Keratinocyte (primary cell): ENCODE measurements around the gene SELENOO. TPM values are rescaled to one million over a fixed set of nuclear protein-coding genes. Genes with fewer than 3 reads are reported as not detected.

Experiments used
- DNase-seq: peaks from one replicate; pipeline ENCODE4 v3.0.0-alpha.2; 2011; ENCODE audit warnings: low read depth, missing footprints, low spot score
- FAIRE-seq: peaks from 2 replicates; lab custom pipeline; 2011; peaks lifted over from hg19 to GRCh38; lab: Jason Lieb, UNC
- H2AFZ ChIP-seq: 2 replicates; pipeline ENCODE4 v1.6.0; 2012; ENCODE audit warnings: low read length, control low read depth, inconsistent platforms; ENCODE audit not compliant: control insufficient read depth
- H3K27ac ChIP-seq: 2 replicates; pipeline ENCODE4 v1.5.1; 2011; ENCODE audit warnings: low read length; ENCODE audit not compliant: control insufficient read depth, insufficient read depth
- H3K27me3 ChIP-seq: 3 replicates; pipeline ENCODE4 v1.6.0; 2011; ENCODE audit warnings: low read length; ENCODE audit not compliant: control insufficient read depth, insufficient read depth; ENCODE audit errors: extremely low read depth
- H3K36me3 ChIP-seq, 2 experiments: 2 replicates in 1 of 2; 3 replicates in 1 of 2; pipeline ENCODE4 v1.5.1; 2011; ENCODE audit warnings: low read length in 2 of 2, mild to moderate bottlenecking in 1 of 2; ENCODE audit not compliant: control insufficient read depth in 2 of 2, insufficient read depth in 2 of 2; ENCODE audit errors: extremely low read depth in 1 of 2
- H3K4me1 ChIP-seq: 3 replicates; pipeline ENCODE4 v1.5.1; 2011; ENCODE audit warnings: low read length; ENCODE audit not compliant: control insufficient read depth, insufficient read depth; ENCODE audit errors: extremely low read depth
- H3K4me2 ChIP-seq: 3 replicates; pipeline ENCODE4 v1.6.0; 2011; ENCODE audit warnings: low read depth, low read length; ENCODE audit not compliant: control insufficient read depth, insufficient read depth; ENCODE audit errors: extremely low read depth
- H3K4me3 ChIP-seq, 3 experiments: fragments of 200-600 bp in 1 of 3; sonication (generic) in 1 of 3; 2 replicates in 2 of 3; 3 replicates in 1 of 3; pipeline ENCODE4 v1.5.1; 2011 to 2016; ENCODE audit warnings: low read length in 3 of 3, mild to moderate bottlenecking in 3 of 3, control low read depth in 2 of 3, inconsistent platforms in 1 of 3, low read depth in 1 of 3, mixed read lengths in 1 of 3, mixed run types in 1 of 3, moderate library complexity in 1 of 3; ENCODE audit not compliant: control insufficient read depth in 2 of 3, insufficient read depth in 2 of 3; ENCODE audit errors: extremely low read depth in 1 of 3
- H3K79me2 ChIP-seq: 2 replicates; pipeline ENCODE4 v1.6.0; 2012; ENCODE audit warnings: low read length; ENCODE audit not compliant: control insufficient read depth, insufficient read depth
- H3K9ac ChIP-seq: 3 replicates; pipeline ENCODE4 v1.6.0; 2011; ENCODE audit warnings: low read length; ENCODE audit not compliant: control insufficient read depth, insufficient read depth; ENCODE audit errors: extremely low read depth
- H3K9me1 ChIP-seq: 3 replicates; pipeline ENCODE4 v1.6.0; 2011; ENCODE audit warnings: low read length; ENCODE audit not compliant: control insufficient read depth, insufficient read depth; ENCODE audit errors: extremely low read depth
- H3K9me3 ChIP-seq: 2 replicates; pipeline ENCODE4 v1.5.1; 2012; ENCODE audit warnings: low read depth, low read length; ENCODE audit not compliant: control insufficient read depth
- H4K20me1 ChIP-seq: 3 replicates; pipeline ENCODE4 v1.6.0; 2011; ENCODE audit warnings: low read length; ENCODE audit not compliant: control insufficient read depth, insufficient read depth; ENCODE audit errors: extremely low read depth
- EZH2 ChIP-seq: IDR thresholded peaks from one replicate; pipeline ENCODE4 v1.6.1; 2012; ENCODE audit warnings: inconsistent platforms, mild to moderate bottlenecking, low read length, moderate library complexity
- dilution Hi-C: fragments of 300-500 bp; cut with MboI; formaldehyde crosslinking; loops from one replicate; pipeline ENCODE4 v1.7.0; 2020; ENCODE audit warnings: low sequenced_read_pairs; ENCODE audit not compliant: extremely low pct_ligation_motif_present
- polyA plus RNA-seq, 5 experiments: library from polyadenylated mRNA; depleted of rRNA in 3 of 5; stranded (reverse) in 3 of 5; stranded (forward) in 1 of 5; unstranded in 1 of 5; fragments of >200 nt; gene quantifications; 1 replicate in 1 of 5; 2 replicates in 3 of 5; 3 replicates in 1 of 5; pipeline versions ENCODE4 v1.2.1 to v1.2.3, GENCODE V29; 2011 to 2012; ENCODE audit warnings: missing spikeins in 2 of 5, low read depth in 1 of 5, low replicate concordance in 1 of 5
- TF ChIP-seq, protein P1 (sequence below), 3 experiments: IDR thresholded peaks in 1 of 3; conservative IDR thresholded peaks in 1 of 3; optimal IDR thresholded peaks in 1 of 3; 2 replicates in 2 of 3; 3 replicates in 1 of 3; pipeline versions ENCODE3 to v1.5.1; 2011; ENCODE audit warnings: low read length in 3 of 3, mild to moderate bottlenecking in 3 of 3, moderate library complexity in 2 of 3, control low read depth in 1 of 3, inconsistent platforms in 1 of 3; ENCODE audit not compliant: insufficient read depth in 2 of 3; ENCODE audit errors: extremely low read depth in 1 of 3

SELENOO gene
- polyA plus RNA-seq, 1 donor (not counting 4 experiments of a cell fraction or from before 2014, with no cell fraction given): 14.4 TPM

DNA sequence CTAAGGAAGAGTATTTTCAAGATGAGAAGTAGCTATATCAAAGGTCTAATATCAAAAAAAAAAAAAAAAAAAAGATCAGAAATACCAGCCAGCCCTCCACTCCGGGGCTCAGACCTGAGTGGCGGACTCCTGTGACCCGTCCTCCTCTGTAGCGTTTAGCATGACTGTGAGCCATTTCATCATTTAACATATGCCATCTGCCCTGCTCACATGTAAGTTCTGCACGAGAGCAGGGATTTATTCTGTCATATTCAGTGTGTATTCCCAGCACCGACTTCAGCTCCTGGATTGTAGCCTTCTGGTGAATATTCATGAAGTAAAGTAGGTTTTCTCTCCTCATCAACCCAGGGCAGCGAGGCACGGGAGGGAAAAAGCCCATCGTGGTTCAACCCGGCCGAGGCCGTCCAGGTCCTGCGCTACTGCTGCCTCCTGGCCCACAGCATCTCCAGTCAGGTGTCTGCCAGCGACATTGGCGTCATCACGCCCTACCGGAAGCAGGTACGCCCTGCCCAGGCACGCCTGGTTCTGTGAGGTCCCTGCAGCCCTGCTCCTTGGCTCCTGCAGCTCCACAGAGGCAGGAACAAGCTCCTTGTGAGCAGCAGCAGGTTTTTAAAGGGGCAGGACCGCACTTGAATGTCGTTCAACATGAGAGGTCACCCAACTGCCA lies 43.0 kb upstream of the SELENOO start:
- DNase-seq: peak; percentile 30
- Histone ChIP-seq H3K27me3 (peaks cover 7% of the 10 kb centered on the region), H3K4me1 (peaks cover 13% of the 10 kb centered on the region), H3K9ac (no peak overlapping the region), H2AFZ (peak overlapping the region; percentile 57), H3K79me2 (no peaks in the 10 kb centered on the region), H3K27ac (no peak overlapping the region), H3K36me3 (no peaks in the 10 kb centered on the region), H3K4me2 (peak overlapping the region; percentile 67), H3K4me3 (peak overlapping the region in 1 of 3 experiments; percentile 15), H3K9me3 (no peaks in the 10 kb centered on the region), H4K20me1 (no peaks in the 10 kb centered on the region), H3K9me1 (no peaks in the 10 kb centered on the region)
- no peak for TF ChIP-seq EZH2
- TF ChIP-seq, protein P1, sequence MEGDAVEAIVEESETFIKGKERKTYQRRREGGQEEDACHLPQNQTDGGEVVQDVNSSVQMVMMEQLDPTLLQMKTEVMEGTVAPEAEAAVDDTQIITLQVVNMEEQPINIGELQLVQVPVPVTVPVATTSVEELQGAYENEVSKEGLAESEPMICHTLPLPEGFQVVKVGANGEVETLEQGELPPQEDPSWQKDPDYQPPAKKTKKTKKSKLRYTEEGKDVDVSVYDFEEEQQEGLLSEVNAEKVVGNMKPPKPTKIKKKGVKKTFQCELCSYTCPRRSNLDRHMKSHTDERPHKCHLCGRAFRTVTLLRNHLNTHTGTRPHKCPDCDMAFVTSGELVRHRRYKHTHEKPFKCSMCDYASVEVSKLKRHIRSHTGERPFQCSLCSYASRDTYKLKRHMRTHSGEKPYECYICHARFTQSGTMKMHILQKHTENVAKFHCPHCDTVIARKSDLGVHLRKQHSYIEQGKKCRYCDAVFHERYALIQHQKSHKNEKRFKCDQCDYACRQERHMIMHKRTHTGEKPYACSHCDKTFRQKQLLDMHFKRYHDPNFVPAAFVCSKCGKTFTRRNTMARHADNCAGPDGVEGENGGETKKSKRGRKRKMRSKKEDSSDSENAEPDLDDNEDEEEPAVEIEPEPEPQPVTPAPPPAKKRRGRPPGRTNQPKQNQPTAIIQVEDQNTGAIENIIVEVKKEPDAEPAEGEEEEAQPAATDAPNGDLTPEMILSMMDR (optimal IDR thresholded peaks at IDR 0.05 in 1 of 3, IDR thresholded peaks at IDR 0.05 in 1 of 3, conservative IDR thresholded peaks at IDR 0.05 in 1 of 3; ENCODE audit: extremely low read depth in 1 of 3, insufficient read depth in 2 of 3, low read length in 3 of 3): no peak
- FAIRE-seq: peak; percentile 85
- dilution Hi-C loops: no loop called here

DNA sequence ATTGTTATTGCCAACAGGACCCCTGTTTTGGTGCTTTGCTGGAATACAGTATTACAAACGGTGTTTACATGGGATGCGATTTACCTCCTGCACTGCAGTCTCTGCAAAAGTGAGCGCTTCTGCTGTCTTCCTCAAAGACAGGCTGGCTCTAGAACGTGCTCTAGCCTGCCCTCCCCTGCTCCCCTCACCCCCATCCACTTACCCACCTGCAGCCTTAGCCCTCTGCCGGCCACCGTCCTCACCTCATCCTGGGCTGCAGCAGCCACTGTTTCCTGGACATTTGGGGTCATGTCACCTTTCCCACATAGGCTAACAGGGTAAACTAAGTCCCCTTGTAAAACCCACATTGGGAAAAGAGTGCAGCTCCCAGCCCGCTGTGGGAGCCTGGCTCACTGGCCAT lies 39.9 kb upstream of the SELENOO start:
- TF ChIP-seq, protein P1 (optimal IDR thresholded peaks at IDR 0.05 in 1 of 3, IDR thresholded peaks at IDR 0.05 in 1 of 3, conservative IDR thresholded peaks at IDR 0.05 in 1 of 3; ENCODE audit: extremely low read depth in 1 of 3, insufficient read depth in 2 of 3, low read length in 3 of 3): no peak
- TF ChIP-seq EZH2: no peak
- Histone ChIP-seq H4K20me1 (no peaks in the 10 kb centered on the region), H3K36me3 (no peaks in the 10 kb centered on the region), H3K27me3 (peaks cover 4% of the 10 kb centered on the region), H3K4me2 (no peak overlapping the region), H3K9ac (no peak overlapping the region), H3K4me3 (no peak overlapping the region), H3K79me2 (no peaks in the 10 kb centered on the region), H3K27ac (no peak overlapping the region), H3K9me1 (no peaks in the 10 kb centered on the region), H2AFZ (no peak overlapping the region), H3K9me3 (no peaks in the 10 kb centered on the region), H3K4me1 (peaks cover 13% of the 10 kb centered on the region)
- FAIRE-seq: no peak
- DNase-seq: no peak
- dilution Hi-C loops: no loop called here
